Body of pancreas (tissue), 4 donors: Measurements from ENCODE around the gene MS4A14. TPM values are rescaled to one million over a fixed set of nuclear protein-coding genes. Genes with fewer than 3 reads are reported as not detected.

Source experiments
- ATAC-seq: fragments of 150-250 bp; one replicate; pipeline ENCODE4 v1.9.1; 2016
- DNase-seq, 4 donors: peaks; one replicate each; pipeline ENCODE4 v3.0.0-alpha.2; 2019
- H3K27ac ChIP-seq, 4 donors: fragments of 200-600 bp; sonication (generic); 1 replicate in 3 of 4; 2 replicates in 1 of 4; pipeline versions ENCODE4 v1.5.1 to v1.6.1; 2016 to 2019; ENCODE audit warnings: mild to moderate bottlenecking in 1 of 4, mixed read lengths in 1 of 4, moderate library complexity in 1 of 4
- H3K27me3 ChIP-seq, 2 donors: fragments of 200-600 bp; sonication (generic); one replicate each; pipeline ENCODE4 v1.6.0; 2016; ENCODE audit warnings: mild to moderate bottlenecking in 1 of 2
- H3K36me3 ChIP-seq, 2 donors: fragments of 200-600 bp; sonication (generic); replicated peaks in 1 of 2; 2 replicates each; pipeline ENCODE4 v1.5.1; 2016; ENCODE audit warnings: low read depth in 2 of 2; ENCODE audit not compliant: insufficient read depth in 1 of 2
- H3K4me1 ChIP-seq: fragments of 200-600 bp; sonication (generic); one replicate; pipeline ENCODE4 v1.6.0; 2016
- H3K4me3 ChIP-seq, 2 donors: fragments of 200-600 bp; sonication (generic); 1 replicate in 1 of 2; 2 replicates in 1 of 2; pipeline ENCODE4 v1.5.1; 2016 to 2019
- H3K9me3 ChIP-seq, 3 donors: fragments of 200-600 bp; sonication (generic); 1 replicate in 2 of 3; 2 replicates in 1 of 3; pipeline ENCODE4 v1.5.1; 2016
- POLR2A ChIP-seq, 3 donors: fragments of 450-650 bp; IDR thresholded peaks; one replicate each; pipeline ENCODE4 v1.6.1; 2016; ENCODE audit warnings: antibody characterized with exemption in 3 of 3, mild to moderate bottlenecking in 2 of 3
- WGBS, 2 donors: methylation state at CpG; one replicate each; pipeline ENCODE4 v1.1.5; 2017; 5-methylcytosine and 5-hydroxymethylcytosine counted together
- intact Hi-C: fragments of 100-400 bp; cut with DNase I; formaldehyde crosslinking; loops from one replicate; pipeline ENCODE4 v1.15.1; 2023
- total RNA-seq, 2 donors: library from RNA; depleted of rRNA; stranded (reverse); fragments of >200 nt; gene quantifications; one replicate each; pipeline ENCODE4 v1.1.0, GENCODE V29; 2016
- TF ChIP-seq, protein P1 (sequence below), 7 experiments: fragments of 450-650 bp in 4 of 7; fragments of 200-600 bp in 3 of 7; sonication (generic) in 3 of 7; IDR thresholded peaks; one replicate each; pipeline ENCODE4 v1.5.1; 2016 to 2019; ENCODE audit warnings: antibody characterized with exemption in 7 of 7

Gene MS4A14
- total RNA-seq, 2 donors from 2014 or later: 1.3 TPM

DNA sequence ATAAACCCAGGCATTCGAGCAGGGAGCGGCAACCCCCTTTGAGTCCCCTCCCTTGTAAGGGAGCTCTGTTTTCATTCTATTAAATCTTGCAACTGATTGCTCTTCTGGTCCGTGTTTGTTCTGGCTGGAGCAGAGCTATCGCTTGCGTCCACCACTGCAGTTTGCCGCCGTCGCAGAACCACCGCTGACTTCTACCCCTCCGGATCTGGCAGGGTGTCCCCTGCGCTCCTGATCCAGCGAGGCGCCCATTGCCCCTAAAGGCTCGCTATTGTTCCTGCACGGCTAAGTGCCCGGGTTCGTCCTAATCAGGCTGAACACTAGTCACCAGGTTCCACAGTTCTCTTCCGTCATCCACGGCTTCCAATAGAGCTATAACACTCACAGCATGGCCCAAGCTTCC lies 28.4 kb upstream of the MS4A14 start:
- intact Hi-C loops: loop anchor here (10.0 kb wide), 1 partner anchor 127 kb away; the partner anchor contains the start of gene MS4A12
- no peak for ATAC-seq

GRCh38 chr11:60370252-60370810 lies 25.9 kb upstream of the MS4A14 start:
- no peaks in the 10 kb centered on the region for H3K27me3 ChIP-seq
- DNase-seq (no peak), ATAC-seq (peak; percentile 69)
- peak overlapping the region; percentile 53 to 84 (median 68) for H3K27ac ChIP-seq
- WGBS, 2 donors: 12 to 13% methylated on average over 2 of the region's 2 CpGs
- H3K9me3 ChIP-seq: no peaks in the 10 kb centered on the region
- no peak for TF ChIP-seq POLR2A (IDR thresholded peaks at IDR 0.05)
- TF ChIP-seq, protein P1, sequence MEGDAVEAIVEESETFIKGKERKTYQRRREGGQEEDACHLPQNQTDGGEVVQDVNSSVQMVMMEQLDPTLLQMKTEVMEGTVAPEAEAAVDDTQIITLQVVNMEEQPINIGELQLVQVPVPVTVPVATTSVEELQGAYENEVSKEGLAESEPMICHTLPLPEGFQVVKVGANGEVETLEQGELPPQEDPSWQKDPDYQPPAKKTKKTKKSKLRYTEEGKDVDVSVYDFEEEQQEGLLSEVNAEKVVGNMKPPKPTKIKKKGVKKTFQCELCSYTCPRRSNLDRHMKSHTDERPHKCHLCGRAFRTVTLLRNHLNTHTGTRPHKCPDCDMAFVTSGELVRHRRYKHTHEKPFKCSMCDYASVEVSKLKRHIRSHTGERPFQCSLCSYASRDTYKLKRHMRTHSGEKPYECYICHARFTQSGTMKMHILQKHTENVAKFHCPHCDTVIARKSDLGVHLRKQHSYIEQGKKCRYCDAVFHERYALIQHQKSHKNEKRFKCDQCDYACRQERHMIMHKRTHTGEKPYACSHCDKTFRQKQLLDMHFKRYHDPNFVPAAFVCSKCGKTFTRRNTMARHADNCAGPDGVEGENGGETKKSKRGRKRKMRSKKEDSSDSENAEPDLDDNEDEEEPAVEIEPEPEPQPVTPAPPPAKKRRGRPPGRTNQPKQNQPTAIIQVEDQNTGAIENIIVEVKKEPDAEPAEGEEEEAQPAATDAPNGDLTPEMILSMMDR (IDR thresholded peaks at IDR 0.05): peak in 1 of 7 experiments; percentile 7
- peaks cover 24% of the 10 kb centered on the region for H3K4me1 ChIP-seq
- no peaks in the 10 kb centered on the region for H3K36me3 ChIP-seq
- intact Hi-C loops: no loop called here
- no peak overlapping the region for H3K4me3 ChIP-seq

More for the DNA sequence above, 28.4 kb upstream of the MS4A14 start:
- Histone ChIP-seq H3K4me1 (peaks cover 24% of the 10 kb centered on the region), H3K27ac (no peak overlapping the region), H3K9me3 (no peaks in the 10 kb centered on the region), H3K27me3 (no peaks in the 10 kb centered on the region), H3K36me3 (no peaks in the 10 kb centered on the region), H3K4me3 (no peak overlapping the region)
- no peak for DNase-seq
- WGBS, 2 donors: 98 to 99% methylated on average over 19 of the region's 19 CpGs
- no peak for TF ChIP-seq POLR2A (IDR thresholded peaks at IDR 0.05)
- TF ChIP-seq, protein P1 (IDR thresholded peaks at IDR 0.05): no peak

DNA sequence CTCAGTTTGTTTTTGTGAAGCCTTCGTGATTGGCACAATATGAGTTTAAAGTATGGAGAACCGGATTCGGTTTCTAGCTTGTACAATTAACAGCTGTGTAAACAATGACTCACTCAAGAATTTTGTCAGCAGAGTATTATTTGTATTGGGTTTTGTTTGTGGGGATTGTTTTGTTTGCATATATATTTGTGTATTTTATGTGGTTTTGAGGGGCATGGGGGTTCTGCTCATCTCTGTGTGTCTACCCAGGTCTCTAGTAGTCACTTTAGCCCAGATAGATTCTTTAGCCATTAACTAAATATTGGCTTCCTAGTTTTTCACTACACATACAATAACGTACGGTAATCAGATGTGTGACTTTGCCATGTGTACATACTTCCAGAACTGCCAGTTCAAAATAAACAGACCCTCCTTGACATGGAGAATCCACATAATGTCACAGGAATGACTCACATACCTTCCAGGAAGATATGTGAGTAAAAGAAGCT lies 25.4 kb upstream of the MS4A14 start:
- no peaks in the 10 kb centered on the region for H3K36me3 ChIP-seq
- H3K9me3 ChIP-seq: no peaks in the 10 kb centered on the region
- 13 to 21% methylated on average over 5 of the region's 5 CpGs for WGBS, 2 donors
- TF ChIP-seq POLR2A (IDR thresholded peaks at IDR 0.05): no peak
- TF ChIP-seq, protein P1 (IDR thresholded peaks at IDR 0.05): no peak
- peak in 1 of 4 donors; percentile 34 for DNase-seq
- intact Hi-C loops: no loop called here
- H3K4me3 ChIP-seq: no peak overlapping the region
- peak overlapping the region; percentile 53 to 84 (median 68) for H3K27ac ChIP-seq
- peak; percentile 97 for ATAC-seq
- H3K4me1 ChIP-seq: peaks cover 24% of the 10 kb centered on the region
- H3K27me3 ChIP-seq: no peaks in the 10 kb centered on the region

DNA sequence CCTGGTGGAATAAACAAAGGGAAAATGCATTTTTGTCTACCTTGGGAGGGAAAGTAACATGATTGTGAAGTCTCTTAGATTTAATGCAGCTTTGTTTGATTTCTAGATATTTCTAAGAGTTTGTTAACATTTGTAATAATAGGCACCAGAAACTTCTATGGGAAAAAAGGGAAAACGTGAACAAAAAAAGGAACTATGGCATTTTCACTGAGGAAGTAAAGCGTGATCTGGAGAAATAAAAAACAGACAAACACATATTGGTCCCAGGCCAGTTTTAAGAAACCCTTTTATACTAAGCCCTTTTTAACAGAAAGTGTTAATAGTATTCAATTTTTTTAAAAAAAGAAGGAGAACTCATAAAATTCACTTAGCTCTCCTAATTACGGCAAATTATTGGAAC lies 24.9 kb upstream of the MS4A14 start:
- ATAC-seq (no peak), DNase-seq (no peak)
- Histone ChIP-seq H3K27me3 (no peaks in the 10 kb centered on the region), H3K4me3 (no peak overlapping the region), H3K4me1 (peaks cover 24% of the 10 kb centered on the region), H3K36me3 (no peaks in the 10 kb centered on the region), H3K27ac (peak overlapping the region in 3 of 4 donors; percentile 53 to 84 (median 74)), H3K9me3 (no peaks in the 10 kb centered on the region)
- 67 to 82% methylated on average over 3 of the region's 3 CpGs for WGBS, 2 donors
- TF ChIP-seq, protein P1 (IDR thresholded peaks at IDR 0.05): no peak
- no peak for TF ChIP-seq POLR2A (IDR thresholded peaks at IDR 0.05)
- intact Hi-C loops: no loop called here

- no peaks in the 10 kb centered on the region for H3K9me3 ChIP-seq
- TF ChIP-seq, protein P1 (IDR thresholded peaks at IDR 0.05): no peak
- no peak for TF ChIP-seq POLR2A (IDR thresholded peaks at IDR 0.05)
- ATAC-seq (no peak), DNase-seq (no peak)
- intact Hi-C loops: no loop called here
- WGBS, 2 donors: 85 to 86% methylated on average over 1 of the region's 1 CpG
- no peak overlapping the region for H3K4me3 ChIP-seq
- H3K36me3 ChIP-seq: no peaks in the 10 kb centered on the region
- H3K27me3 ChIP-seq: no peaks in the 10 kb centered on the region
- peak overlapping the region in 1 of 4 donors; percentile 84 for H3K27ac ChIP-seq
- H3K4me1 ChIP-seq: peaks cover 24% of the 10 kb centered on the region
Measured at GRCh38 chr11:60371854-60372253, 24.4 kb upstream of the MS4A14 start.
